IPS-NIHi7 (cell line): ENCODE results near the gene CD99.
"Not testable (repeated sequence)": the region's sequence is repeated elsewhere in the genome, so short reads cannot be mapped to it uniquely, and the experiment has no call there.

Source experiments
- DNase-seq: peaks from one replicate; pipeline ENCODE4 v3.0.0; 2012; ENCODE audit warnings: mixed read lengths; ENCODE audit errors: extremely low spot score

CD99 gene

DNA sequence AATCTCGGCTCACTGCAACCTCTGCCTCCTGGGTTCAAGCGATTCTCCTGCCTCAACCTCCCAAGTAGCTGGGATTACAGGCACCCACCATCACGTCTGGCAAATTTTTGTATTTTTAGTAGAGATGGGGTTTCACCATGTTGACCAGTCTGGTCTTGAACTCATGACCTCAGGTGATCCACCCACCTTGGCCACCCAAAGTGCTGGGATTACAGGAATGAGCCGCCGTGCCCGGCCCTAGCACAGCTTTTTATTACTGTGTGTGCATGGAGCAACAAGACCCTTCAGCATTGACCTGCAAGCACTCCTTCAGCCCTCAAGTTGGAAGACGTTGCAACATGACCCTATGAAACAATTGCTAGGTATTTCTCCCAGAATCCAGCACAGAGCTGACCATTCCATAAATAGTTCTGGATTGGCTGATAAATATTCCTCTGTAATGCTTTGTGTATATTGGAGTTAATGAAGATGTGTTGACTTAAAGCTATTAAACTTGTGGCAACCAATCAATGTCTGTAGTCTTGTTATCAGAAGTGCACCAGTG, 15.4 kb upstream of the CD99 start:
- DNase-seq: not testable (repeated sequence)

GRCh38 chrX:2676794-2677675, 14.1 kb upstream of the CD99 start:
- no peak for DNase-seq

DNA sequence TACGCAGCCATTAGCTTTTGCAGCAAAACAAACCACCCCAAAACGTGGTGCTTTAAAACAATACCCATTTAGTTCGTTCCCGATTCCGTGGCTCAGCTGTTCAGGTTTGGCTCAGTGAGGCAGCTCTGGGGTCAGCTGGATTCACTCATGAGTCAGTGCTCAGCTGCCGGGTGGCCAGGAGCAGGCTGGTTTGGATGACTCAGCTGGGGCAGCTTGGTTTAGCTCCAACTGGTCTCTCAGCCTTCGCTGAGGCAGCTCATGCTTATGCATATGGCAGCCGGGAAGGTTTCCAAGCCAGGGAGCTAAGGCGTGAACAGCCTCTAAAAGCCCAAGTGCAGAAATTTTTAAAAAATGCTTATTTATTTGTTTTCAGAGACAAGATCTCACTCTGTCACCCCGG, 13.3 kb upstream of the CD99 start:
- peak; percentile 69 for DNase-seq

DNA sequence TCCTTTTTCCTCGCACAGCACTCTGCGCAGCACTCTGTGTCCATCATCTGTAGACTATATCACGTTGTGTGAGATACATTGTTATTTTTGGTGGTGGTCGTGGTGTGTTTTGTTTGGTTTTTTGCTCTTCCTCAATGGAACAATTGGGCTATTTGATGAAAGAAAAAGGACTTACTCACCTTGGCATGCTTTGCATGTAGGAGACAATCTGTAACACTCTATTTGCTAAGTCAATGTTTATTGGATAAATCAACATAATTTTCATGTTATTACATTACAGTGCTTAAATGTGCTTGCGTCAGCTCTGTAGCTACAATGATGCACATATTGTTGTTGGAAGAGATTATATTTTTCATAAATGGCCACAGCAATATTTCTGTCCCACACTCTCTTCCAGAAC, 12.5 kb upstream of the CD99 start:
- DNase-seq: no peak

- no peak for DNase-seq
Observed at GRCh38 chrX:2679534-2680485, 11.3 kb upstream of the CD99 start.

- DNase-seq: no peak
Observed at GRCh38 chrX:2680486-2681348, 10.4 kb upstream of the CD99 start.

- no peak for DNase-seq
Observed at GRCh38 chrX:2682565-2683177, 8.4 kb upstream of the CD99 start.

DNA sequence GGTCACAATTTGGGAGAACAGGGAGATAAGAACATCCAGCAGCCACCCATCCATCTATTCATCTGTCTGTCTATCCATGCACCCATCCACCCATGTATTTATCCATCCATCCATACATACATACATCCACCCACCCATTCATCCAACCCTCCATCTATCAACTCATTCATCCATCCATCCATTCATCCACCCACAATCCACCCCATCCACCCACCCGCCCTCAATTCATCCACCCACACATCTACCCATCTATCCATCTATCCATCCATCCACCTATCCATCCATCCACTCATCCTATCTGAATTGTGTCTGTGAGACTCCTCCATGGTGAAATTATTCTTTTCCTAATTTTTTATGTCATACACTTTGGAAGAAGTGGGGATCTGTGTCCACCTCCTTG, 6.8 kb upstream of the CD99 start:
- no peak for DNase-seq

GRCh38 chrX:2685886-2686285, 5.2 kb upstream of the CD99 start:
- no peak for DNase-seq

DNA sequence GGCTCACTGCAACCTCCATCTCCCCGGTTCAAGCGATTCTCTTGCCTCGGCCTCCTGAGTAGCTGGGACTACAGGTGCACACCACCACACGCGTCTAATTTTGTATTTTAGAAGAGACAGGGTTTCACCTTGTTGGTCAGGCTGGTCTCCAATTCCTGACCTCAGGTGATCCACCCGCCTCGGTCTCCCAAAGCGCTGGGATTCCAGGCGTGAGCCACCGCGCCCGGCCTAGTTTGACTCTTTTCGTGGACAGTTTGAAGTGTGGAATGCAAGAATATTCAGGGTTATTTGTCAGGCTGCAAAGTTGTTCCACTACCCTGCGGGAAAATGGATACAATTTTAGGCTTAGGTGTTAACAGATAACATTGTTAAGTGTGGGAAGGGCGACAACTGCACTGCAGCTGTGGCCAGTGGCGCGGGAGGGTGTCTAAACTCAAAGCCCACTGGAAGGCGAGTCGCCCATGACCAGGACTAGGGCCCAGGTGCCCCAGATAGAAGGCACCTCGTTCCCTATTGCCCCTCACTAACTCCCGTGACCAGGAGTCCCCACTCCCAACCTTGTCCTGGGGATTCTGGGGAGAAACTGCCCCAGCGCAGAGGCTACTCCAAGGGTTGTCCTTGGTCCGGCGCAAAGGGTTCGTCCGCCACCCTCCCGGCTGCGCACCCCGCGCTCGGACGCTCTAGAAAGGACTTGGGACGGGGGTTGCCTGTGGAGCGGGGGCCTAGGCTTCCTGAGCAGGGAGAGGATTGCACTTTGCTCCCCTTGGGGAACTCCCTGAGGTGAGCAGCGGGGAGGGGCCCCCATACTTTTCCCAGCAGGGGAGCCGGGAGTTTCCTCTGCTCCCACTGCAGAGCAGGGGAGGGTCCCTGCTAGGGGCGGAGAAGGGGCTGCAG, 1.1 kb upstream of the CD99 start:
- DNase-seq: peak; percentile 37

DNA sequence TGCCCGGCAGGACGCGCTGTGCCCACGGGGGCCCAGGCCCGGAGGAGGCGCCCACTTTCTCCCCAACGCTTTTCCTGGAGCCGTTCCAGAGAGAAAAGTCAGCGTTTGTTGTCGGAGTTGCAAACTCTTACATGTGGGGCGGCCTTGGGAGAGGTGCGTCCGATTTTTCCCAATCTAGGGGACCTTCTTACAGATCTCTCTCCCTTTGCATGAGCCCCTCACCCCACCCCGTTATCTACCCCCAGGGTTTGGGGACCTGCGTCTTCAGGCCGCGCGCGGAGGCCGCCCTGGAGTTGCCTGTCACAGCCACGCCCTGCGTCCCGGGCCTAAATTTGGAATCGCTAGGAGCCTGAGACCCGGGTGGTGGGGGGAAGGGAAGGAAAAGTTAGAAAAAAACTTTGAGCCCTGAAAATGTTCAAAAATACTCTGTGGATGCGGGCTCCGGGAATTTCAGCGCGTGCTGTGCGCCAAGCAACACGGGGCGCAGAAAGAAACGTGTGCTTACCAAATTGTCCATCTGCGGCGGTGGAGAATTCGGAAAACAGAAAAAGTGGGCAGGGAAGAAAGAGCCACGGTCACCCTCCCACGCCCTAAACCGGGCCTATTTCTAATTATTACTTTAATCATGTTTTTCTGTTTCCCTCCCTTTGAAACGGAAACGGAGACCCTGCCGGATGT, 587 bp downstream of the CD99 start:
- DNase-seq: no peak

DNA sequence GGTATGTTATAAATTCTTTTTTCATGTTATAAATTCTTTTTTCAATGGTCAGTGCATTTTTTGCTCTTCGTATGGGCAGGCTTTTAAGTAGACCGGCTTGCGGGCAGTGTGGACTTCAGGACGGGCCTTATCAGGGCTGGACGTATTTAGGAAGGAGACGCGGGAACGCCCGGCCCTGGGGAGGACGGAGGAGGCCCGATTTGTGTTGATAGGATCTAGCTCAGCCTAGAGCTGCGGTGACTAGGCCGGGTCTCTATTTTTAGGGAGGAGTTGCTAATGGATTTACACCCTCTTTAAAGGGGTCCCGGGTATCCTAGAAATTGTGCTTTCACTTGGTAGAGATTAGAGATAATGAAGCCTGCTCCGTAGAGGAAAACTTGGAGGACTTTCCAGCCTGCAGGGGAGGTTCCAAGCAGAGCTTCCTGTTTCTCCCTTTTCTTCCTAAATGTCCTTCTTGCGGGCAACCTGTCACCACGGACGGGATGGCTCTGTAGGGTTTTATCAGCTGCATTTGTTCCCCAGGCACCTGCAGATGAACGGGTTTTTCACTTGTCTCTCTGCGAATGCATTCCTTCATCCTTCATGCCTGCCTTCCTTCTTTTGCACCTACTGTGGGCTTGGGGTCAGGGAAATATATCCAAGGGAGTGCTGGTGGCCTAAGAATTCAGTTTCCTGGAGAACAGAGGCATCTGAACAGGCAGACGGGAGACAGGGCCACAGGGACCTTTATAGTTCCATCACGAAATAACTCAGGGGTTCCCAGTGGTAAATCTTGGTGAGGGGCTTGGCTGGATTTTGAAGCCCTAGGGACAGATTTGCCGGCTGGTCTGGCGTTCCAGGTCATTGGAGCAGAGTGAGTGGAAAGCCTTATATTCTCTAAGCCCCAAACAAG, 1.4 kb downstream of the CD99 start:
- peak; percentile 37 for DNase-seq

GRCh38 chrX:2693113-2694002, 2.3 kb downstream of the CD99 start:
- no peak for DNase-seq

DNA sequence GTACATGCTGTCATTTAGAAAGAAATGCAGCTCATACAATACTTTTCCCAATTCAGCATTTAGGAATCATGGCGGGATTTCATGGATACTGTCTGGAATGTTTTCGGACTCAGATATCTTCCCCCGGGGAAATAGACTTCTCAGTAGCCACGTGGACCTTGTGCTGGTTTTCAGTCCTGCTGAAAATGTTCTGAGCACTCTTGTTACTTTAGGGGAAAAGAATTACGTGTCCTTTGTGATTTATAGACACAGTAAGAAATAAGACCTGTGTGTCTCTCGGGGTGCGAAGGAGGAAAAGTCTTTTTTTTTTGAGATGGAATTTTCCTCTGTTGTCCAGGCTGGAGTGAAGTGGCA, 3.8 kb downstream of the CD99 start:
- DNase-seq: no peak

DNA sequence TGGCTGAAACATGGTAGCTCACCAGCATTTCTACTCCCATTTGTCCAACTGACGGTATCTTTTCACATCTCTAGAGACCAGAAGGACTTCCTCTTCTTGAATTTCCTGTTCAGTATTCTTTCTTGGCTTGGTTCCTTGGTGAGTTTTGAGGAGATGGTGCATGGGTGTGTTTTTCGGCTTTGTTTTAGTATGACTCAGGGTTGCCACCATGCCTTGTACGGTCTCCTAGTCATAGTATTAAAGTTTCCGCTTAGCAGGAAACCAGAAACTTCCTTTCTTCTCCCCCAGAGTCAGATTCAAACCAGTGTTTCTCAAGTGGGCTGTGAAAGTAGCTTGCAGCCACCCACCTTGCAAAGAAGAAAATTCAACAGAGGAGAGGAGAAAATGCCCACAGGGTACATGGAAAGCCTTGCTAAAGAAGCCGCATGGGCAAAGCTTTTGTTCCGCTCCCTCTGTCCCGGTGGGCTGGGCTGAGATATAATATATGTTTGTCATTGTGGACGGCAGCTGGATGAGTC, 5.7 kb downstream of the CD99 start:
- DNase-seq: no peak

DNA sequence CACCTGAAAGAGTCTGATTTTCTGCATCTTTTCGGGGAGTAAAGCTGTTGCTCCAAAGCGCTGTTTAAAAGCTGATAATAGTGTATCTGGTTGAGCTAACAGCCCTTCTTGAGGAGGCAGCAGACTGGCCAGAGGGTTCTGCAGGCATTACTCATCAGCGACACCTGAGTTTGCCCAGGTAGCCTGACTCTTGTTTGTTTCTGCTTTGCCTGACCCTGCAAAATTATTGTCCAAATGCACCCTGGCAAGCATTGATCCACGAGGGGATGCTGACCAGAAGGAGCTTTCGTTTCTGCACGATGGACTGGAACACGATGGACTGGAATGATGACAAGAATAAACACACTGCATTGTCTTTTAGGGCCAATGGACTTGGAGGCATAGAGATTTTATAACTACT, 6.2 kb downstream of the CD99 start:
- no peak for DNase-seq

GRCh38 chrX:2697741-2698299, 6.7 kb downstream of the CD99 start:
- DNase-seq: no peak
